Measurements from ENCODE around the gene GNB5. TPM values are rescaled to one million over a fixed set of nuclear protein-coding genes. Genes with fewer than 3 reads are reported as not detected.
"Not testable (repeated sequence)": the region's sequence is repeated elsewhere in the genome, so short reads cannot be mapped to it uniquely, and the experiment has no call there.

GNB5 gene
- polyA plus RNA-seq, 3 donors, result 16.5 to 25.3 (median 20.3) TPM

DNA sequence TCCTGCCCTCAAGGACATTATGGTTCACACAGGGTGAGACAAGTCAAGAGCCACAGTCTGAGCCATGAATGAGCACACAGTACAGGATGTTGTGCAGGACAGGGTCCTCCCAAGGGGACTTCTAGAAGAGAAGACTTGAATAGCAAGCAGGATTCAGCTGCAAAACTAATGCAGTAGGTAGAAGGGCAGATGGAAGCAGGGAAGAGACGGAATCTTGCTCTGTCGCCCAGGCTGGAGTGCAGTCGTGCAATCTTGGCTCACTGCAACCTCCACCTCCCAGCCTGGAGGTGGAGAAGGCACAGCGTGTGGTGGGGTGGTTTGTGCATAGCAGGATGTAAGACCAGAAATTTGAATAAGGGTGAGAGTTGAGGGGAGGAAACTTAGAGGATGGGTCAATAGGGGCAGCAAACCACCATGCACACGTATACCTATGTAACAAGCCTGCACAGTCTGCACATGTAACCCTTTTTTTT, 86.6 kb downstream of the GNB5 start:
- DNase-seq (ENCODE audit: extremely low read depth in 1 of 11, low read depth in 9 of 11, low spot score in 4 of 11), result no peak

DNA sequence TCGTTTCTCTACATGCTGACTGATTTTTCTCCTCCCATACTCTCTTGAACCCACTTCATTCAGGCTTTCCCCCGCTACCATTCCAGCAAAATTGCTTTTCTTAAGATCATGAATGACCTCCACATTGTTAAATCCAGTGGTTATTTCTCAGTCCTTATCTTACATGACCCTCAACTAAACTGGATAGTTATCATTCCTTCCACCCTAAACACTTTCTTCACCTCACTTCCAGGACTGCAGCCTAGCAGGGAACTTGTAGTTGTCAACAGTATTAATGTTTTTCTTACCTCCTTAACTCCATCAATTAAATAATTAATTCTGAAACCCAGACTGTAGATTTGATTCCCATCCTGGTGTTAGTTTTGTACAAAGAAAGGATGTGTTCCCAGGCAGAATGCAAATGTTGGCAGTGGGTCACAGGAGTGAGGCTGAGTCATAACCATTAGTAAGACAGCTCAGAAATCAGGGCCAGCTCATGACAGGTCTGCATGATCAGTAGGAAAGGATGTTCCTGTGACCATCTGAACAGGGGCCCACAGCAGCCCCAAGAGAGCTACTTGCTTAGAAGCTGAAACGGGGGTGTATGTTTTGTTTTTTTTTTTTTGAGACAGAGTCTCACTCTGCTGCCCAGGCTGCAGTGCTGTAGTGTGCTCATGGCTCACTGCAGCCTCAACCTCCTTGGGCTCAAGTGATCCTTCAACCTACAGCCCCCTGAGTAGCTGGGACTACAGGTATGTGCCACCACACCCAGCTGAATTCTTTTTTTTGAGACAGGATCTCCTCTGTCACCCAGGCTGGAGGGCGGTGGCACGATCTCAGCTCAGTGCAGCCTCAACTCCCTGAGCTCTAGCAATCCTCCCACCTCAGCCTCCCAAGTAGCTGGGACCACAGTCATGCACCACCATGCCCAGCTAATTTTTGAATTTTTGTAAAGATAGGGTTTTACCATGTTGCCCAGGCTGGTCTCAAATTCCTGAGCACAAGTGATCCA, 87.7 kb downstream of the GNB5 start:
- DNase-seq (ENCODE audit: extremely low read depth in 1 of 11, low read depth in 9 of 11, low spot score in 4 of 11), result no peak

DNA sequence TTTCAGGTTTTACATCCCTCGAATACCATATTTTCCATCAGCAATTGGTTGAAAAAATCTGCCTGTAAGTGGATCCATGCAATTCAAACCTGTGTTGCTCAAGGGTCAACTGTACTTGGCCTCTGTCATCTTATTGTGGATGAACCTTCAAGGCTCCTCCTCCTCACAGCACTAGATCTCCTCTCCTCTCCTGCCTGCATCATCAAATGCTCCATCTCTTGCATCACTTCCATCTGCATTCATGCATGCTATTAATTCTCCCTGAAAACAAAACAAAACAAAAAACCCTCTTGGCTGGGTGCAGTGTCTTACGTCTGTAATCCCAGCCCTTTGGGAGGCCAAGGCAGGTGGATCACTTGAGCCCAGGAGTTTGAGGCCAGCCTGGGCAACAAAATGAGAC, 88.7 kb downstream of the GNB5 start:
- DNase-seq (ENCODE audit: extremely low read depth in 1 of 11, low read depth in 9 of 11, low spot score in 4 of 11), result no peak

DNA sequence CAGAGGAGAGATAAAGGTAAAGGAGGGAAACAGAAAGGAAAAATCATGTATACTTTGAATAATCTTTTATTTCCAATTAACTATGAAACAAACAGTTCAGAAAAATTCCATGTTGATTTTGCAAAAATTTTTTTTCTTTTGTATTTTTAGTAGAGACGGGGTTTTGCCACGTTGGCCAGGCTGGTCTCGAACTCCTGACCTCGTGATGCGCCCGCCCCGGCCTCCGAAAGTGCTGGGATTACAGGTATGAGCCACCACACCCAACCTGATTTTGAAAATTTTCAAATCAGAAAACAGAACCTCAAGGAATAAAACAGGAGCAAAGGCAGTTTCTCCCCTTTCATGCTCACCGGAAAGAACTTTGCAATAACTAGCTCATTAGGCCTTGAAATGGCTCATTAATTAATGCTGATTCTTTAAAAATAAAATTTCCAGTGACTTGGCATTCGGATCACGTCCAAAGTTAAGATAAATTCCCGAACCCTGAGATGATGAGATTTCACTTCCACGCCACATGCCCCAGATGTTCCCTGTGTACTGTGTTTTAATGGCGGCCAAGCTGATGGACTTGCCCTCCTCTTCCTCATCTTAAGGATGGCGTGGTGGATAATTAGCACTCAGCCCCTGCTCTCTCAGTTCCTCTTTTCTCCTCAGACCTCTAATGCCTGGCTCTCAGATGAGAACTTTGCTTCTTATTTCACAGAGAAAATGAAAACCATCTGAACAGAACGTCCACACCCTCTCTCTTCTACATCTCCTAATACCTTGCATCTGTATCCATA, 89.5 kb downstream of the GNB5 start:
- DNase-seq (ENCODE audit: extremely low read depth in 1 of 11, low read depth in 9 of 11, low spot score in 4 of 11), result no peak

DNA sequence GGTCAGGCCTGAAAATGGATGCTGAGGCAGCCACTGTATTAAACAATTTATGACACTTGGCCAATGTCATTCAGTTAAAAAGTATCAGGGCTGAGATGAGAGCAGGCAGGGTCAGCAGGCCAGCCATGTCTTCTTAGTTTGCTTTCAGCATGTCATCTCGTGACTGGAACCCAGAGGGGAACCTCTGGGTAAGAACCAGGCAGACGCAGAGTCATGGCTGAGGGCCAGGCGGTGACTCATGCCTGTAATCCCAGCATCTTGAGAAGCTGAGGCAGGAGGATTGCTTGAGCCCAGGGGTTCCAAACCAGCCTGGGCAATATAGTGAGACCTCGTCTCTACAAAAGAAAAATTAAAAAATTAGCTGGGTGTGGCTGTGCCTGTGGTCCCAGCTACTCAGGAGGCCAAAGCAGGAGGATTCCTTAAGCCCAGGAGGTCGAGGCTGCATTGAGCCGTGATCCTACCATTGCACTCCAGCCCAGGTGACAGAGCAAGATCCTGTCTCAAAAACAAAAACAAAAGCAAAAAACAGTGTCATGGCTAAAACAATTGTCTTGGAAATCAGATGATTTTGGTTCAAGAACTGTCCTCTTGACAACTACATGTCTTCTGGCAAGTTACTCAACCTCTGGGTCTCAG, 90.3 kb downstream of the GNB5 start:
- no peak for DNase-seq (ENCODE audit: extremely low read depth in 1 of 11, low read depth in 9 of 11, low spot score in 4 of 11)

DNA sequence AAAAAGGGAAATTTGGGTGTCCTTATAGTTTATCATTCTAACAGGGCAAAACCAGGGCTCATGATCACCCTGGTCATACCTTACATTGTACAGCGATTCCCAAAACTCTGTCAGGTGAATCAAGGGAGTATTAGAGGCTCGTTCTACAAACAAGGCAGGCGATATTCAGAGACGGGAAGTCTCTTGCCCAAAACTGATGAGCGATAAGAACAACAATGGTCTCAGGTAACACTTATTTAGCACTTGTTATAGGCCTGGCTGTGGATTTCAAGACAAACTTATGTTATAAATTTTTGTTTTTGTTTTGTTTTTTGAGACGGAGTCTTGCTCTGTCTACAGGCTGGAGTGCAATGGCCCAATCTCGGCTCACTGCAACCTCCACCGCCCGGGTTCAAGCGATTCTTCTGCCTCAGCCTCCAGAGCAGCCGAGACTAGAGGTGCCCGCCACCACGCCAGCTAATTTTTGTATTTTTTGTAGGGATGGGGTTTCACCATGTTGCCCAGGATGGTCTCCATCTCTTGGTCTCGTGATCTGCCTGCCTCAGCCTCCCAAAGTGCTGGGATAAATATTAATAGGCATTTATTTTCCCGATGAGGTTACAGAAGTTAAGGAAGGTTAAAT, 91.4 kb downstream of the GNB5 start:
- no peak for DNase-seq (ENCODE audit: extremely low read depth in 1 of 11, low read depth in 9 of 11, low spot score in 4 of 11)

DNA sequence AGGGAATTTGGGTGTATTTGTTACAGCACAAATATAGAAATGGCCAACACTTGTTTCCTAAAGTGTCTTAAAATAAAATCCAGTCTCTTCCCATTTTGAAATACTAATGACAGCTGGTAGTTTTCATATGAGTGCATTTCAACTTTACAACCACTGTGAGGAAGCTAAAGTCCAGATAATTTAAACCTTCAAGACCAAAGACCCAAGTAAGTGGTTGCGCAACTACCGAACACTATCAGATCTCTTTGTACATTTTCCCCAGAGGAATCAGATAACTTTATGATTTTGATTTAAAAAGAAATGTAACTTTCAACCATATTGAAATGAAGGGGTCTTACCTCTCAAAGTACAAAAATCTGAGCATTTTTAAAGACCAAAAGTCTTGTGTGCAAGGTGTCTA, 92.9 kb downstream of the GNB5 start:
- DNase-seq (ENCODE audit: extremely low read depth in 1 of 11, low read depth in 9 of 11, low spot score in 4 of 11), result no peak

DNA sequence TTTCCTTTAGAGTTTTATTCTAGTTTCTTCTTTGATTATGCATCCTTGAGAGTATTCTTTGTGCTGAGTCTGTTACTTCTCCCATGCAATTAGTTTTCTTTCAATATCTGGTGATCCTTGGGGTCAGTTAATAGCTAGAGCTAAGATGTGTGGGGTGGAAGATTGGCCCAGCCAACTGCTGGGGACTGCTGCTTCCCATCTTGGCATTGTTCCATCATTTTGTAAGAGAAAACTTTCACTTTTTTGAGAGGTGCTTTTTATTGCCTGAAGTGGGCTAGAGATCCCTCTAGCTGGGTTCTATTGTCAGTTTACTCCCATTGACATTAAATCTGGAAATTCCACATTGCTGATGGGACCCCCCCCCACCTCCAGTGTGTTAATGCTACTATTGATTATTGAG, 94.0 kb downstream of the GNB5 start:
- no peak for DNase-seq (ENCODE audit: extremely low read depth in 1 of 11, low read depth in 9 of 11, low spot score in 4 of 11)

DNA sequence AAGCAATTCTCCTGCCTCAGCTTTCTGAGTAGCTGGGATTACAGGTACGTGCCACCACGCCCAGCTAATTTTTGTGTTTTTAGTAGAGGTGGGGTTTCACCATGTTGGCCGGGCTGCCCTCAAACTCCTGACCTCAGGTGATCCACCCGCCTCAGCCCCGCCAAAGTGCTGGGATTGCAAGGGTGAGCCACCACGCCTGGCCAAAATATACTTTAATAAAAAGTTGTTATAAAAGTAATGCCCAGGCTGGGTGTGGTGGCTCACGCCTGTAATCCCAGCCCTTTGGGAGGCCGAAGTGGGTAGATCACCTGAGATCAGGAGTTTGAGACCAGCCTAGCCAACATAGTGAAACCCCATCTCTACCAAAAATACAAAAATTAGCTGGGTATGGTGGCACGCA, 94.7 kb downstream of the GNB5 start:
- DNase-seq (ENCODE audit: extremely low read depth in 1 of 11, low read depth in 9 of 11, low spot score in 4 of 11), result not testable (repeated sequence)

DNA sequence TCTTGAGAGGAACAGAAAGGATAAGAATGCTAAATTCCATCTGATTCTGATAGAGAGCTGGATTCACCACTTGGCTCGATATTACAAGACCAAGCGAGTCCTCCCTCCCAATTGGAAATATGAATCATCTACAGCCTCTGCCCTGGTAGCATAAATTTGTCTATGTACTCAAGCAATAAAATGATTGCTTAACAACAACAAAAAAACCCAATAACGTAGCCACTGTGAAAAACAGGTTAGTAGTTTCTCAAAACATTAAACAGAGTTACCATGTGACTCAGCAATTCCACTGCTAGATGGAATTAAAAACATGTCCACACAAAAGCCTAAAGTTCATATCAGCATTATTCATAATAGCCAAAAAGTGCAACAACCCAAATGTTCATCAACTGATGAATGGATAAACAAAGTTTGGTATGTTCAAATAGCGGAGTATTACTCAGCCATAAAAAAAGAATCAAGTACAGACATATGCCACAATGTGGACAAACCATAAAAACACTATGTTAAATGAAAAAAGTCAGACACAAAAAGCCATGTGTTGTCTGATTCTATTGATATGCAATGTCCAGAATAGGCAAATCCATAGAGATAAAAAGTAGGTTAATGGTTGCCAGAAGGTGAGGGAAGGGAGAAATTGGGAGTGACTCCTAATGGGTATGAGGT, 95.5 kb downstream of the GNB5 start:
- no peak for DNase-seq (ENCODE audit: extremely low read depth in 1 of 11, low read depth in 9 of 11, low spot score in 4 of 11)

DNA sequence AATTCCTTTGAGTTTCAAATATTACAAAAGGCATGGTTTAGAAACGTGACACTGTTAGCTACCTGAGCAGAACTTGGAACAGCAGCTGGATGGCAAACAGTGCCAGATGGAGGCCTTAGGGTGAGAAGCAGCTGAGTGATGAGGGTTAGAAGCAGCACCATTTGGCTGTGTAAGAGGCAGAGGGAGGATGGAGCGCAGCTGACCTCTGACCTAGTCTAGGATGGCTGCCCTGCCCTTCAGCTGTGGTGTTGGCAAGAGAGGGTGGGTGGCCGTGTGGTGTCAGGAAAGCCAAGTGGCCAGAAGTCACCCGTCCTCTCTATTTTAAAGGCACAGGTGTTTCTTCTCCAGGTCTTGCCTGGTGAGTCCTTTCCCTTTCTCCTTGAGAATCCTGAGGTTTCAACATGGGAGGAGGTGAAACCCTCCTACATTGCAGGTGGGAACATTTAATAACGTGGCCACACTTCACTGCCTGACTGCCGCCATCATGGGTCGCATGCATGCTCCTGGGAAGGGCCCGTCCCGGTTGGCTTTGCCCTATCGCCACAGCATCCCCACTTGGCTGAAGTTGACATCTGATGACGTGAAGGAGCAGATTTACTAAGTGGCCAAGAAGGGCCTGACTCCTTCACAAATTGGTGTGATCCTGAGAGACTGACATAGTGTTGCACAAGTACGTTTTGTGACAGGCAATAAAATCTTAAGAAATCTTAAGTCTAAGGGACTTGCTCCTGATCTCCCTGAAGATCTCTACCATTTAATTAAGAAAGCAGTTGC, 96.2 kb downstream of the GNB5 start:
- DNase-seq (ENCODE audit: extremely low read depth in 1 of 11, low read depth in 9 of 11, low spot score in 4 of 11), result no peak

DNA sequence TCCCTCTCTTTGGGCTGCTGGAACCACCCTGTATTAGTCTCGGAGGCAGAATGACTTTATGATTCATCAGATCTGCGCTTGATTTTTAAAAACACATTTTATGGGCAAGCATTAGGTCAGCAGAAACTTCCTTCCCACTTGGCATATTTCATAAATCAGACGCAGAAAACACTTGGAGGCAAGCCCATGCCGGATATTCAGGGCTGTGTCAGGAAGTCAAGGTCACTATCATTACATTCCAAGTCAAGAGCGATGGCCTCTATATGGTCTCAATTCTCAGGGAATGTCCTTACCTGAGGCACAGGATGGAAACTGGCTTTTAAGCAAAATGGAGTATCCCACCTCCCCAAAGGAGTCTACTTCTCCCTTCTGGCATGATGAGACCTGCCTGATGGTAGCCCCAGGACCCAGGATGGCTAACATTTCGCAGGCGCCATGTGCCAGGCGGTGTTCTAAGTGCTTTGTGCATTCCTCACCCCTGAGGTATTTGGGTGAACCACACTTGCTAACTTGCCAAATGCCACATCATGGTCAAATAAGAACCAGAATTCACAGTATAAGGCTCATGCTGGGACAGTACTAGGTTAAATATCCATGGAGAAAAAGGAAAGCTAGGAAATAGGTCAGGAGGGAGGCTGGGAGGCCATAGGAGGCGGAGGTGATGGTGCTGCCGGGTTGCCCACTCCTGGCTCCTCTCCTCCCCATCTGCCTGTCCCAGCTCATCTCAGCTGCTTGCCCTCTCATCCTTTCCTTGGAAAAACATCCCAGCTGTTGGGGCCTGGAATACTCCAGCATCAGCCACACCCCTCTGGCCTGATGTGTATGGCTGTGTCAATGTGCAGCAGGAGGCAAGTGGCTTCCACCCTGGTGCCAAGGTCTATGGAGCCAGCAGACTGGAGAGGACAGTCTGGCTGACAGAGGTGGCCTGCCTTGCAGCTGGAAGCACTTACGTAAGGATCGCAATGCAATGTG, 97.4 kb downstream of the GNB5 start:
- no peak for DNase-seq (ENCODE audit: extremely low read depth in 1 of 11, low read depth in 9 of 11, low spot score in 4 of 11)

DNA sequence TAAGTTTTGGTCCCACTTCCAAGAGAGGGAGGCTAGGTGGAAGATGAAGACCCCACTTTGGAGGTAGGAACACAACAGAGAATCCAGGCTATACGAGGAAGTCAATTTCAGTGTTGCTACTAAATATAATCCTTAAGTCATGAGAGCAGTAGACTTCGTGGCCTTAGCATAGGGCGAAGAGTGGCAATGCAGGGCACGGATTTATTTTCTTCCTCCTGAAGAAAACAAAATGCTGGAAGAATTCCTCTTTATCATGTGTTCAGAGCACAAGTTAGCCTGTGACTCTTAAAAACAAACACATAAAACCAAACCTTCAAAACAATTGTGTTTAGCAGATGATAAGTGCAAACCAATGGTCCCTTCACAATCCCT, 98.0 kb downstream of the GNB5 start:
- no peak for DNase-seq (ENCODE audit: extremely low read depth in 1 of 11, low read depth in 9 of 11, low spot score in 4 of 11)

DNA sequence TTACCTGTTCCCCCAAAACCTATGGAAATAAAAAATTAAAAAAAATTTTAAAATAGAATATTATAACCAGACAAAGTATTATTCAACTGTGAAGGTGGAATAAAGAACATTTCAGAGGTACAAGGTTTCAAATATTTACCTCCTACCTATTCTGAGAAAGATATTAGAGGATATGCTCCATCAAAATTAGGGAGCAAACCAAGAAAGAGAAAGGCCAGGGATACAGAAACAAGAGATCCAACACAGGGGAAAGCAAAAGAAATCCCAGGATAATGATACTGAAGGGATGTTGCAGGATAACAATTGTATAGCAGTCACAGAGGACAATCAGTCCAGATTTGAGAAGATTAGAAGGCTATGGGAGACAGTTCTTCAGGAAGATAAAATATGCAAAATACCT, 101.0 kb downstream of the GNB5 start:
- DNase-seq (ENCODE audit: extremely low read depth in 1 of 11, low read depth in 9 of 11, low spot score in 4 of 11), result no peak

DNA sequence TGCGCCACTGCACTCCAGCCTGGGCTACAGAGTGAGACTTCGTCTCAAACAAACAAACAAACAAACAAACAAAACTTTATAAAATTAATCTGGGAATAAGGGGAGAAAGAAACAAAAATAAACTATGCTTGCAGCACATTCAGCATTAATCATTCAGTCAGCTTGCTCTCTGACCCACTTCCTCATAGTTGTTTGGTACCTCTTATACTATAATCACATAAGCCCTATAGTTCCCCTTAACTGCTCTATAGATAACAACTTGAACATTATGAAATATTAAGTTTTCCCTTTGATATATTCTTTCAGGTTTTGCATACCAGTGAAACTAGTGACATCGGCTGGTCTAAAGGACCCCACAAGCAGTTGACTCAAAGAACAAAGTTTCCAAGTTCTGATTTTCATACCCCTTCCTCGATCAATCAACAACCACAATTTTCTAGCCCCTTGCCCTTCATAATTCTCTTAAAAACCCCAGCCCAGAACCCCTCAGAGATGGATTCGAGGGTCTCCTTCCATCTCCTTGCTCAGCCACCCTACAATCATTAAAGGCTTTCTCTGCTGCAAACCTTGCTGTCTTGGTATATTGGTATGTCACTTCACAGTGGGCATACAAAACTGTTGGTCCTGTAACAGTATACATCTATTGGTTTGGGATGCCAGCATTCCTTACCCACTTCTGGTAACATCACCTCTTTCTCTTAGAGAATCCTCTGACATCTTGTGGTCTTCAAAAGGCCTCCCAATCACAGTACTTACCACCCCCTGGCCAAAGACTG, 105.0 kb downstream of the GNB5 start:
- no peak for DNase-seq (ENCODE audit: extremely low read depth in 1 of 11, low read depth in 9 of 11, low spot score in 4 of 11)

DNA sequence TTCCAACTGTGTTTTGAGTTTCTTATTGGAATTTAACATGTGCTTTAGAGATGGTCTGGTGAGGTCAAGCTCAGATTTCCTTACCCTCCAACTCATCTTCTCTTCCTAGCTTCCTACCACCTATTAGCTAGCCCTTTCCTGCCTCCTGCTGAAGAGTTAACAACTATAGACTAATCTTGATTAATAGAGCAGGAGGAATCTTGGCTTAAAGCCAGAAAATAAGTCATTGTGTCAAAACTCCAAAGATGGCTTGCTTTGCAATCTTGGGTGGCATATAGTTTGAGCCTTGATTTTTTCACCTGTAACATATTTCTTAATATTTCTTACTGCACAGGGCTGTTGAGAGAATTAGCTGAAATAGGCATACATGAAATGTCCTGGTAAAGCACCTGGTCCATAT, 105.9 kb downstream of the GNB5 start:
- no peak for DNase-seq (ENCODE audit: extremely low read depth in 1 of 11, low read depth in 9 of 11, low spot score in 4 of 11)
